Transverse colon (tissue), 4 donors: ENCODE data around the gene HELB. TPM values are rescaled to one million over a fixed set of nuclear protein-coding genes. Genes with fewer than 3 reads are reported as not detected.

ENCODE experiments used
- DNase-seq: peaks from one replicate; pipeline ENCODE4 v3.0.0-alpha.2; 2019
- H3K27ac ChIP-seq, 4 donors: fragments of 200-600 bp; sonication (generic); 2 replicates each; pipeline ENCODE4 v1.5.1; 2016 to 2018; ENCODE audit warnings: inconsistent platforms in 4 of 4
- H3K27me3 ChIP-seq: fragments of 200-600 bp; sonication (generic); 2 replicates; pipeline ENCODE4 v1.5.1; 2017; ENCODE audit warnings: inconsistent platforms
- H3K36me3 ChIP-seq, 4 donors: fragments of 200-600 bp; sonication (generic); 2 replicates each; pipeline ENCODE4 v1.5.1; 2017 to 2019; ENCODE audit warnings: inconsistent platforms in 4 of 4
- H3K4me1 ChIP-seq, 4 donors: fragments of 200-600 bp; sonication (generic); 2 replicates each; pipeline ENCODE4 v1.5.1; 2017 to 2020; ENCODE audit warnings: inconsistent platforms in 4 of 4
- H3K4me3 ChIP-seq, 4 donors: fragments of 200-600 bp; sonication (generic); 1 replicate in 1 of 4; 2 replicates in 3 of 4; pipeline versions ENCODE4 v1.5.1 to v1.6.1; 2017 to 2019; ENCODE audit warnings: inconsistent platforms in 4 of 4
- H3K9me3 ChIP-seq, 2 donors: fragments of 200-600 bp; sonication (generic); 2 replicates each; pipeline ENCODE4 v1.5.1; 2017 to 2019; ENCODE audit warnings: inconsistent platforms in 2 of 2
- CTCF ChIP-seq, 5 experiments: fragments of 200-600 bp in 3 of 5; fragments of 450-650 bp in 2 of 5; sonication (generic) in 3 of 5; IDR thresholded peaks; 1 replicate in 2 of 5; 2 replicates in 3 of 5; pipeline ENCODE4 v1.5.1; 2016 to 2017; ENCODE audit warnings: antibody characterized with exemption in 5 of 5, inconsistent platforms in 3 of 5, mild to moderate bottlenecking in 2 of 5, moderate library complexity in 1 of 5
- EP300 ChIP-seq: sonication (generic); formaldehyde crosslinking; IDR thresholded peaks from one replicate; pipeline ENCODE4 v1.6.1; 2017; ENCODE audit warnings: antibody characterized with exemption, low read depth
- POLR2A ChIP-seq: fragments of 450-650 bp; IDR thresholded peaks from one replicate; pipeline ENCODE4 v1.6.1; 2016; ENCODE audit warnings: antibody characterized with exemption, mild to moderate bottlenecking, moderate library complexity
- POLR2AphosphoS5 ChIP-seq, 3 donors: sonication (generic); formaldehyde crosslinking; IDR thresholded peaks; one replicate each; pipeline ENCODE4 v1.6.1; 2016; ENCODE audit warnings: antibody characterized with exemption in 3 of 3
- WGBS, 2 donors: methylation state at CpG; one replicate each; pipeline ENCODE4 v1.1.5; 2018; ENCODE audit warnings: low coverage in 1 of 2; 5-methylcytosine and 5-hydroxymethylcytosine counted together
- in situ Hi-C, 4 donors: fragments of 200-750 bp; cut with MboI; loops; one replicate each; pipeline versions ENCODE4 v1.15.0 to v1.15.1; 2017; ENCODE audit warnings: low sequenced_read_pairs in 3 of 4, low pct_ligation_motif_present in 1 of 4, low pct_unique_long_range_greater_than_20kb in 1 of 4
- intact Hi-C: fragments of 100-400 bp; cut with DNase I; formaldehyde crosslinking; loops from one replicate; pipeline ENCODE4 v1.15.1; 2023; ENCODE audit warnings: low total_unique reads
- total RNA-seq, 4 donors: library from RNA; depleted of rRNA; stranded (reverse); fragments of >200 nt; gene quantifications; one replicate each; pipeline ENCODE4 v1.1.0, GENCODE V29; 2016

The HELB gene
- total RNA-seq, 4 donors from 2014 or later, result 1.4 to 17.2 (median 9.8) TPM

- TF ChIP-seq EP300 (no peak), POLR2A (no peak), CTCF (IDR thresholded peaks at IDR 0.05) (no peak), POLR2AphosphoS5 (IDR thresholded peaks at IDR 0.05) (no peak)
- in situ Hi-C loops (loop anchor here in 3 of 4 donors (25.0 kb wide), 2 partner anchors 425 to 600 kb away; partner anchors contain the start of gene GRIP1 (in 2 of the 3)), intact Hi-C loops (no loop called here)
- H3K36me3 ChIP-seq, result no peaks in the 10 kb centered on the region
- DNase-seq, result no peak
- no peaks in the 10 kb centered on the region for H3K4me1 ChIP-seq
- H3K27ac ChIP-seq, result no peak overlapping the region
- no peaks in the 10 kb centered on the region for H3K27me3 ChIP-seq
- no peaks in the 10 kb centered on the region for H3K9me3 ChIP-seq
- no peak overlapping the region for H3K4me3 ChIP-seq
These were observed 39.6 kb upstream of the HELB start for GRCh38 chr12:66262737-66263136.

GRCh38 chr12:66268562-66268961 is 33.7 kb upstream of the HELB start:
- no peak for DNase-seq
- Histone ChIP-seq H3K9me3 (no peaks in the 10 kb centered on the region), H3K27ac (no peak overlapping the region), H3K4me1 (no peaks in the 10 kb centered on the region), H3K36me3 (no peaks in the 10 kb centered on the region), H3K27me3 (no peaks in the 10 kb centered on the region), H3K4me3 (no peak overlapping the region)
- intact Hi-C loops (no loop called here), in situ Hi-C loops (loop anchor here in 3 of 4 donors (25.0 kb wide), 2 partner anchors 419 to 594 kb away; partner anchors contain the start of gene GRIP1 (in 2 of the 3))
- TF ChIP-seq POLR2AphosphoS5 (IDR thresholded peaks at IDR 0.05), result no peak
- no peak for TF ChIP-seq POLR2A
- TF ChIP-seq CTCF (IDR thresholded peaks at IDR 0.05), result no peak
- no peak for TF ChIP-seq EP300
- 64 to 70% methylated on average over 3 of the region's 3 CpGs for WGBS, 2 donors

- Histone ChIP-seq H3K4me1 (no peaks in the 10 kb centered on the region), H3K27me3 (no peaks in the 10 kb centered on the region), H3K36me3 (no peaks in the 10 kb centered on the region), H3K9me3 (no peaks in the 10 kb centered on the region), H3K27ac (no peak overlapping the region), H3K4me3 (no peak overlapping the region)
- intact Hi-C loops, result no loop called here
- no peak for DNase-seq
- in situ Hi-C loops, result loop anchor here in 3 of 4 donors (25.0 kb wide), 2 partner anchors 418 to 593 kb away; partner anchors contain the start of gene GRIP1 (in 2 of the 3)
- no peak for TF ChIP-seq POLR2AphosphoS5 (IDR thresholded peaks at IDR 0.05)
- TF ChIP-seq EP300, result no peak
- no peak for TF ChIP-seq POLR2A
- no peak for TF ChIP-seq CTCF (IDR thresholded peaks at IDR 0.05)
- WGBS, 2 donors, result 76% methylated on average over 6 of the region's 6 CpGs
These were observed 33.2 kb upstream of the HELB start for GRCh38 chr12:66269142-66269541.

GRCh38 chr12:66269757-66270383 is 32.4 kb upstream of the HELB start:
- intact Hi-C loops, result no loop called here
- no peak for DNase-seq
- peak; percentile 52 to 66 (median 60) for TF ChIP-seq CTCF (IDR thresholded peaks at IDR 0.05)
- no peak for TF ChIP-seq EP300
- in situ Hi-C loops, result loop anchor here in 3 of 4 donors (10.0 to 25.0 kb wide), 5 partner anchors 135 to 592 kb away; partner anchors contain the start of gene GRIP1 (in 2 of the 3)
- no peak overlapping the region for H3K4me3 ChIP-seq
- WGBS, 2 donors, result 60 to 62% methylated on average over 5 of the region's 5 CpGs
- no peaks in the 10 kb centered on the region for H3K27me3 ChIP-seq
- H3K36me3 ChIP-seq, result no peaks in the 10 kb centered on the region
- no peaks in the 10 kb centered on the region for H3K4me1 ChIP-seq
- no peak overlapping the region for H3K27ac ChIP-seq
- no peaks in the 10 kb centered on the region for H3K9me3 ChIP-seq
